ENCODE results near the gene ESR1. TPM values are rescaled to one million over a fixed set of nuclear protein-coding genes. Genes with fewer than 3 reads are reported as not detected.
"Not testable (repeated sequence)": the region's sequence is repeated elsewhere in the genome, so short reads cannot be mapped to it uniquely, and the experiment has no call there.

Gene ESR1
- total RNA-seq, 2 donors from 2014 or later = 0.47 to 0.67 TPM

DNA sequence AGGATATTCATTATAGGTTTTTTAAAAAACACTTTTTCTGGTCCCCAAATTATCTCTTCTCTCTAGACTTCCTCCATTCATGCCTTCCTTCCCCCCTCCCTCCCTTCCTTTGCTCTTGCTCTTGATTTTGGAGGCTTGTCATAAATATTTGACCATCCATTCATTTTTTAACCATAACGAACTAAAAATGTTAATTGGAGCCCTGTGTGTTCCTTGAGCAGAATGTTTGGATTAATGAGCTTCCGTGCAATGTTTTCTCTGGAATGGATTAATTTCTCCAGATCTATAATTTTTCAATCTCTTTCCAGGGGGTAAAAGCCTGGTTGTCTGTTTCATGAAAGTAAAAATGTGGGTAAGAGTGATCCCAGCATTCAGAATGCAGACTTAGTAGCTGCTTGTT, 155.5 kb downstream of the ESR1 start:
- no peak overlapping the region for H3K27ac ChIP-seq
- no peak overlapping the region for H3K4me3 ChIP-seq
- H3K4me1 ChIP-seq = no peaks in the 10 kb centered on the region
- no peaks in the 10 kb centered on the region for H3K27me3 ChIP-seq
- DNase-seq (ENCODE audit: low spot score) = no peak
- TF ChIP-seq, protein P1, sequence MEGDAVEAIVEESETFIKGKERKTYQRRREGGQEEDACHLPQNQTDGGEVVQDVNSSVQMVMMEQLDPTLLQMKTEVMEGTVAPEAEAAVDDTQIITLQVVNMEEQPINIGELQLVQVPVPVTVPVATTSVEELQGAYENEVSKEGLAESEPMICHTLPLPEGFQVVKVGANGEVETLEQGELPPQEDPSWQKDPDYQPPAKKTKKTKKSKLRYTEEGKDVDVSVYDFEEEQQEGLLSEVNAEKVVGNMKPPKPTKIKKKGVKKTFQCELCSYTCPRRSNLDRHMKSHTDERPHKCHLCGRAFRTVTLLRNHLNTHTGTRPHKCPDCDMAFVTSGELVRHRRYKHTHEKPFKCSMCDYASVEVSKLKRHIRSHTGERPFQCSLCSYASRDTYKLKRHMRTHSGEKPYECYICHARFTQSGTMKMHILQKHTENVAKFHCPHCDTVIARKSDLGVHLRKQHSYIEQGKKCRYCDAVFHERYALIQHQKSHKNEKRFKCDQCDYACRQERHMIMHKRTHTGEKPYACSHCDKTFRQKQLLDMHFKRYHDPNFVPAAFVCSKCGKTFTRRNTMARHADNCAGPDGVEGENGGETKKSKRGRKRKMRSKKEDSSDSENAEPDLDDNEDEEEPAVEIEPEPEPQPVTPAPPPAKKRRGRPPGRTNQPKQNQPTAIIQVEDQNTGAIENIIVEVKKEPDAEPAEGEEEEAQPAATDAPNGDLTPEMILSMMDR (IDR thresholded peaks at IDR 0.05) = no peak
- no peaks in the 10 kb centered on the region for H3K36me3 ChIP-seq
- H3K9me3 ChIP-seq = no peaks in the 10 kb centered on the region

DNA sequence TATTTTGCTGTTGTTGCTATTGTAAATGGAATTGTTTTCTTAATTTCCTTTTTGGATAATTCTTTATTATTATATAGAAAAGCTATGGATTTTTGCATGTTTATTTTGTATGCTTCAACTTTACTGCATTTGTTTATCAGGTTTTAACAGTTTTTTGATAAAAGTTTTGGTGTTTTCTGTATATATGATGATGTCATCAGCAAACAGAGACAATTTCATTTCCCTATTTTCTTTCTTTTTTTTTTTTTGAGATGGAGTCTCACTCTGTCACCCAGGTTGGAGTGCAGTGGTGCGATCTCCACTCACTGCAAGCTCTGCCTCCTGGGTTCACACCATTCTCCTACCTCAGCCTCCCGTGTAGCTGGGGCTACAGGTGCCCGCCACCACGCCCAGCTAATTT, 156.9 kb downstream of the ESR1 start:
- H3K9me3 ChIP-seq; H3K36me3 ChIP-seq; DNase-seq (ENCODE audit: low spot score); H3K27me3 ChIP-seq; H3K4me3 ChIP-seq; H3K27ac ChIP-seq; H3K4me1 ChIP-seq: not testable (repeated sequence)

DNA sequence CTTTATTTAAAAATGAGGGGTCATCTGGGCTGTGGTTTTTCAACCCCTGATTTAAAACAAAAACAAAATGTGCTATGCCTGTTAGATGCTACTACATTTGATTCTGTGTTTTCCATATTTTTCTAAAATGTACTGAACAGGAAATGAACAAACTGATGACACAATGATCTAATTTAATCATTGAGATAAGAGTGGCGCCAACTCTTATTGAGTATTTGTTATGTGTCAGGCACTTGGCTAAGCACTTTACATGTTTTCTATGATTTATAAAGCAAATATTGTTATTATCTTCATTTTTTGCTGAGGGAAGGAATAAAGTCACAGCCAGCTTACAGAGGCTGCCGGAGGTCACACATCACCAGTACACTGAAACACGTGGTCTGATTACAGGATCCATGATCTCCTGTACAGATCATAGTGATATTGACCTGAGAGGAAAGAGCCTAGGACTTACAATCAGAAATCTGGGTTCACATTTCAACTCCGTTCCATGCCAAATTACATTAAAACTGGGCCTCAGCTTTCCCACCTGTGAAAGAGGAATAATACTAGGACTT, 166.7 kb downstream of the ESR1 start:
- no peak for DNase-seq (ENCODE audit: low spot score)
- Histone ChIP-seq H3K4me1 (no peaks in the 10 kb centered on the region), H3K4me3 (no peak overlapping the region), H3K27me3 (no peaks in the 10 kb centered on the region), H3K36me3 (no peaks in the 10 kb centered on the region), H3K9me3 (no peaks in the 10 kb centered on the region), H3K27ac (no peak overlapping the region)
- TF ChIP-seq, protein P1 (IDR thresholded peaks at IDR 0.05) = no peak

DNA sequence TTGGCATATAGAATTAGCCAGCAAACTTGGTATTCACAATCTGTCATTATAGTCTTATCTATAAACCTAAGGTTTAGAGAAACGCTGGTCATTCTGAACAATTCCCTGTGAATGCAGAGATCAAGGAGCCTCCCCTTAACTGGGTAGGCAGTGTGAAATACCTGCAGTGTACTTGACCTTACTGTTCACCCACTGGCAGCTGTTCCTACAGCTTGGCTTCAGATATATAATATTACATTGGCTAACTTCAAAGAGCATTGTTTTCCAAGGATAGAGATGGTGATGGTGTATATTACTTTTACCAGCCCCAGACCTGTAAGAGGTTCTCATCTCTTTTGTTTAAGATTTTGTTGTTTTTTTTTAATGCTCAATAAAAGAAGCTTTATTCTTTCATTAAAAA, 168.3 kb downstream of the ESR1 start:
- DNase-seq (ENCODE audit: low spot score) = no peak
- TF ChIP-seq, protein P1 (IDR thresholded peaks at IDR 0.05) = no peak
- H3K9me3 ChIP-seq = no peaks in the 10 kb centered on the region
- no peaks in the 10 kb centered on the region for H3K4me1 ChIP-seq
- no peaks in the 10 kb centered on the region for H3K27me3 ChIP-seq
- no peak overlapping the region for H3K4me3 ChIP-seq
- no peaks in the 10 kb centered on the region for H3K36me3 ChIP-seq
- no peak overlapping the region for H3K27ac ChIP-seq

DNA sequence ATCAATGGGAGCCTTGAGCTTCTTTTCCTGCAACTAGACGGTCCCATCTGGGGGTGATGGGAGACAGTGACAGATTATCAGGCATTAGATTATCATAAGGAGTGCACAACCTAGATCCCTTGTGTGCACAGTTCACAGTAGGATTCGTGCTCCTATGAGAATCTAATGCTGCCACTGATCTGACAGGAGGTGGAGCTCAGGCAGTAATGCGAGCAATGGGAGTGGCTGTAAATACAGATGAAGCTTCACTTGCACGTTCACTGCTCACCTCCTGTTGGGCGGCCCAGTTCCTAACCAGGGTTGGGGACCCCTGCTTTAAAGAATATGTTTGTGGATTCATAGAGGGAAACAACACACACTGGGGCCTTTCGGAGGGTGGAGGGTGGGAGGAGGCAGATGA, 180.7 kb downstream of the ESR1 start:
- DNase-seq (ENCODE audit: low spot score); H3K27ac ChIP-seq; H3K9me3 ChIP-seq; H3K4me3 ChIP-seq; H3K36me3 ChIP-seq; H3K4me1 ChIP-seq; H3K27me3 ChIP-seq: not testable (repeated sequence)

DNA sequence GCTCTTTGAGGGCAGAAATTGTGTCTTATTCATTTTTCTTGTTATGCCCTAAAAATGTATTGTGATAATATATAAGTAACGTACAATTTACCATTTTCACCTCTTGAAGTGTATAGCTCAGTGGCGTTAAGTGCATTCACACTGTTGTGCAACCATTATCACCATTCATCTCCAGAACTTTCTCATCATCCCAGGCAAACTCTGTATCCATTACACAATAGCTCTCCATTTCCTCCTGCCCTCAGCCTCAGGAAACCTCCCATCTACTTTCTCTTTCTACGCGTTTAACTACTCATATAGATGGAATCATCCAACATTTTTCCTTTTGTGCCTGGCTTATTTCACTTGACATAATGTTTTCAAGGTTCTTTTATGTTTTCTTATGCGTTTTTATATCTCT, 184.6 kb downstream of the ESR1 start:
- no peaks in the 10 kb centered on the region for H3K4me1 ChIP-seq
- H3K4me3 ChIP-seq = no peak overlapping the region
- TF ChIP-seq, protein P1 (IDR thresholded peaks at IDR 0.05) = no peak
- DNase-seq (ENCODE audit: low spot score) = no peak
- H3K36me3 ChIP-seq = no peaks in the 10 kb centered on the region
- no peaks in the 10 kb centered on the region for H3K9me3 ChIP-seq
- no peak overlapping the region for H3K27ac ChIP-seq
- no peaks in the 10 kb centered on the region for H3K27me3 ChIP-seq

DNA sequence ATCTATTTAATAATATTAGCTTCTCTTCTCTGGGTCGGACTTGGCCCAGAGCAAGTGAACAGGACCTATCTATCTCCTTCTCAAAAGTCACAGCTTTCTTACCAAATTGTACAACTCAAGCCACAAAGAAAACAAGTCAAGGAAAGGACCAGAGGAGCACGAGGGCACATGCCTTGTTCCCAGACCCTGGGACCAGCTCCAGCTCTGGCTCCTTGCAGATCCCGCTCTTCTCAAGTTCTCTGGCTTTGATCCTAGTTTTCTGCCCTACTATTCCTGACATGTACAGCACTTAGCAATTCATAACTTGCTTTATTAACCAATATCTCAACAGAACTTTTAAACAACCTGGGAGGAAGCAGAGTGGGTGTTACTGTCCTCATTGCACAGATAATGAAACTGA, 185.9 kb downstream of the ESR1 start:
- Histone ChIP-seq H3K4me1 (no peaks in the 10 kb centered on the region), H3K4me3 (no peak overlapping the region), H3K36me3 (no peaks in the 10 kb centered on the region), H3K27me3 (no peaks in the 10 kb centered on the region), H3K9me3 (no peaks in the 10 kb centered on the region), H3K27ac (no peak overlapping the region)
- TF ChIP-seq, protein P1 (IDR thresholded peaks at IDR 0.05) = no peak
- no peak for DNase-seq (ENCODE audit: low spot score)
